Breast epithelium (tissue), 3 donors: ENCODE results near the gene MYO9B.

Source experiments
- POLR2A ChIP-seq: fragments of 450-650 bp; IDR thresholded peaks from one replicate; pipeline ENCODE4 v1.6.1; 2016; ENCODE audit warnings: antibody characterized with exemption, mild to moderate bottlenecking, moderate library complexity
- POLR2AphosphoS5 ChIP-seq, 3 donors: sonication (generic); formaldehyde crosslinking; IDR thresholded peaks; one replicate each; pipeline ENCODE4 v1.6.1; 2017; ENCODE audit warnings: antibody characterized with exemption in 3 of 3
- TF ChIP-seq, protein P1 (sequence below), 3 donors: fragments of 450-650 bp; IDR thresholded peaks; one replicate each; pipeline ENCODE4 v1.5.1; 2016 to 2017; ENCODE audit warnings: antibody characterized with exemption in 3 of 3, mild to moderate bottlenecking in 3 of 3, moderate library complexity in 3 of 3

DNA sequence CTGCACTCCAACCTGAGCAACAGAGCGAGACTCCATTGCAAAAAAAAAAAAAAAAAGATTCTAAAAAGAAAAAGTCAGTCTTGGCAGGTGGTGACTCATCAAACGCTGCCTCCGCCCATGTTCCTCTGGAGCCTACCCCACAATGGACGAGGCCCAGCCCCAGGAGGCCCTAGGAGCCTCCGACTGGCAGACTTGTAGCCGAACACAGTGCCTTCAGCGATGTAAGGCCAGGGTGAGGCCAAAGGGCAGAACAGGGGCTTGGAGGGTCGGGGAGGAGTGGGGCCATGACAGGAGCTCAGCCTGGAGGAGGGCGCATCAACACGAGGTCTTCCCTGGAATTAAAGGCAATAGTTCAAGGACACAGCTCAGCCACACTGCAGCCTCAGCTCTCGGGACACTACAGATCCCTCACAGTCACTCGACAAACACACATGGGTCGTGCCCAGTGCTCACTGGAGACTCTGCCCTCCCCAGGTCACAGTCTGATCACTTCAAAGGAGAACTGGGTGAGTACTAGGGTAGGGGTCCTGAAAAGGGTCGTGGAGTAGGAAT is 144.7 kb downstream of the MYO9B start:
- TF ChIP-seq, protein P1, sequence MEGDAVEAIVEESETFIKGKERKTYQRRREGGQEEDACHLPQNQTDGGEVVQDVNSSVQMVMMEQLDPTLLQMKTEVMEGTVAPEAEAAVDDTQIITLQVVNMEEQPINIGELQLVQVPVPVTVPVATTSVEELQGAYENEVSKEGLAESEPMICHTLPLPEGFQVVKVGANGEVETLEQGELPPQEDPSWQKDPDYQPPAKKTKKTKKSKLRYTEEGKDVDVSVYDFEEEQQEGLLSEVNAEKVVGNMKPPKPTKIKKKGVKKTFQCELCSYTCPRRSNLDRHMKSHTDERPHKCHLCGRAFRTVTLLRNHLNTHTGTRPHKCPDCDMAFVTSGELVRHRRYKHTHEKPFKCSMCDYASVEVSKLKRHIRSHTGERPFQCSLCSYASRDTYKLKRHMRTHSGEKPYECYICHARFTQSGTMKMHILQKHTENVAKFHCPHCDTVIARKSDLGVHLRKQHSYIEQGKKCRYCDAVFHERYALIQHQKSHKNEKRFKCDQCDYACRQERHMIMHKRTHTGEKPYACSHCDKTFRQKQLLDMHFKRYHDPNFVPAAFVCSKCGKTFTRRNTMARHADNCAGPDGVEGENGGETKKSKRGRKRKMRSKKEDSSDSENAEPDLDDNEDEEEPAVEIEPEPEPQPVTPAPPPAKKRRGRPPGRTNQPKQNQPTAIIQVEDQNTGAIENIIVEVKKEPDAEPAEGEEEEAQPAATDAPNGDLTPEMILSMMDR (IDR thresholded peaks at IDR 0.05): no peak
- TF ChIP-seq POLR2AphosphoS5 (IDR thresholded peaks at IDR 0.05) (no peak), POLR2A (no peak)
